Measurements from ENCODE around the gene OGA.

DNA sequence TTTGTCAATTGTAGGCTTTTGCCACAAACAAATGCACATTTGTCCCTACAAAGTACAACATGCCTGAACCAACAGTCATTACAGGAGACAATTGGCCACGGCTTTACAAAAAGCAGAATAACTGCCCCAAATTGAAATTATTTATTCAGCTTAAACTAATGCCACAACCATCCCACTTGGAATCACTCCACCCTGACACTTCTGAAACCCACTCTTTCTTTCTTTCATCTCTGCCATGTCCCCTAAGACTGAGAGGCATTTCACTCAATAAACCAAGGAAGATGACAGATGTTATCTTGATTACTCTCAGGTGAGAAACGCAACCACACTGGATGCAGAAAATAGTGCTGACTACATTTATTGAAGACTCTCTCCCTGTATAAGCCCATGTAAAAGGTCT is 32.4 kb downstream of the OGA start:
- TF ChIP-seq, protein P1, sequence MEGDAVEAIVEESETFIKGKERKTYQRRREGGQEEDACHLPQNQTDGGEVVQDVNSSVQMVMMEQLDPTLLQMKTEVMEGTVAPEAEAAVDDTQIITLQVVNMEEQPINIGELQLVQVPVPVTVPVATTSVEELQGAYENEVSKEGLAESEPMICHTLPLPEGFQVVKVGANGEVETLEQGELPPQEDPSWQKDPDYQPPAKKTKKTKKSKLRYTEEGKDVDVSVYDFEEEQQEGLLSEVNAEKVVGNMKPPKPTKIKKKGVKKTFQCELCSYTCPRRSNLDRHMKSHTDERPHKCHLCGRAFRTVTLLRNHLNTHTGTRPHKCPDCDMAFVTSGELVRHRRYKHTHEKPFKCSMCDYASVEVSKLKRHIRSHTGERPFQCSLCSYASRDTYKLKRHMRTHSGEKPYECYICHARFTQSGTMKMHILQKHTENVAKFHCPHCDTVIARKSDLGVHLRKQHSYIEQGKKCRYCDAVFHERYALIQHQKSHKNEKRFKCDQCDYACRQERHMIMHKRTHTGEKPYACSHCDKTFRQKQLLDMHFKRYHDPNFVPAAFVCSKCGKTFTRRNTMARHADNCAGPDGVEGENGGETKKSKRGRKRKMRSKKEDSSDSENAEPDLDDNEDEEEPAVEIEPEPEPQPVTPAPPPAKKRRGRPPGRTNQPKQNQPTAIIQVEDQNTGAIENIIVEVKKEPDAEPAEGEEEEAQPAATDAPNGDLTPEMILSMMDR (IDR thresholded peaks at IDR 0.05; ENCODE audit: insufficient read depth, low read length, poor library complexity, severe bottlenecking), result no peak
- TF ChIP-seq EZH2phosphoT487 (conservative IDR thresholded peaks at IDR 0.05; ENCODE audit: low read length), result no peak
